GM19455 (cell line): ENCODE data around the gene GARIN5A.
"Not testable (repeated sequence)": the region's sequence is repeated elsewhere in the genome, so short reads cannot be mapped to it uniquely, and the experiment has no call there.

ENCODE experiments used
- ATAC-seq: cut with Tn5 transposase; IDR thresholded peaks from one replicate; pipeline ENCODE4 v1.9.1; 2021; ENCODE audit not compliant: unreplicated experiment

Gene GARIN5A

DNA sequence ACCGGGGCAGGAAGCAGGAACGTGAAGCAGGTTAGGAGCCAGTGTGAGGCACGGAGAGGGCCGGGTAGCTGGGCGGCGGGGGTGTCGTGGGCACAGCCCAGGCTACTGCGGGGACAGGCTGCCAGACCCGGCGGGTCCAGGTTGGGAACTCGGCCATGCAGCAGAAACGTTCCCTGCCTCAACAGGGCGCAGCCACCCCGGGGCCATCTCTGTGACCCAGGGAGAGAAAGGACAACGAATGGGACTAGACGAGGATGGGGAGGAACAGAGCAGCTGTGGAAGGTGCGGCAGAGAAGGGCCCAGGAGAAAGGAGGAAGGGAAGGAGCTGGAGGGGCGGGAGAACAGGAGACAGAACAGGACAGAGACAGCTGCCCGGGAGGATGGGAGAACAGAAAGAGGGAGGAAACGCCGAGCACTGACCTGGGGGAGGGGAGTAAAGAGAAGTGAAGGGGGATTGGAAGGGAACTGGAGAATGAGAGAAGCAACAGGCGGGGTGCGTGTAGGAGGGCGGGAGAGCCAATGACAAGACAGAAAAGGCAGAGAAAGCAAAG is 12.9 kb upstream of the GARIN5A start:
- ATAC-seq: no peak

DNA sequence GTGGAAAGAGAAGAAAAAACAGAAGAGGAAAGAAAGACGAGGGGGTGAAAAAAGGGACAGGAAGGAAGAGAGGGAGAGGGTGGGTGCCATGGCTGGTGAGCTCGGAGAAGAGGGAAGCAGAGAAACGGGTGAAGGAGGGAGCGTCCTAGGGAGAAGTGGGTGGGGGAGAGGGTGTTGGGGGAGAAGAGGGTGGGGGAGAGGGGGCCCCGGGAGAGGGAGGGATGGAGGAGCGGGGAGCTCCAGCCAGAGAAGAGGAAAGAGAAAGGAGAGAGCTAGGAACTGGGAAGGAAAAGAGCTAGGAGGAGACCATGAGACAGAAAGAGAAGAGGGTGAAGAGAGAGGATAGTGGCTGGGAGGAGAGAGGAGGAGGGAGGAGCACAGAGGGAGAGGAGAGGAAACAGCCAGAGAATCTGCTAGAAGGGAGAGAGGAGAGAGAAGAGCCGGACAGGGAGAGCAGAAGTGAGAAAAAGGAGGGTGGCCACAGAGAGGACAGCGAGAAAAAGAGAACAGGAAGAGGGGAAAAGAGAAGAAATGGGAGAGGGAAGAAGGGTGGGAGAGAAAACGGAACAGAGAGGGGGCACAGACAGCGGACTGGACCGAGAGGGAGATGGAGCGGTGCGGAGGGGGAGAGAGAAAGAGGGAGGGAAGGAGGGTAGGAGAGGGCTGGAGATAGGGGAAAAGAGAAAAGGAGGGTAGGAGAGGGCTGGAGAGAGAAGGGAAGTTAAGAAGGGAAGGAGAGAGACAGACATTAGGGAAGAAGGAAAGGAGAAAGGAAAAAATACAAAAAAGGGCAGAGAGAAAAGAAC is 11.9 kb upstream of the GARIN5A start:
- no peak for ATAC-seq

DNA sequence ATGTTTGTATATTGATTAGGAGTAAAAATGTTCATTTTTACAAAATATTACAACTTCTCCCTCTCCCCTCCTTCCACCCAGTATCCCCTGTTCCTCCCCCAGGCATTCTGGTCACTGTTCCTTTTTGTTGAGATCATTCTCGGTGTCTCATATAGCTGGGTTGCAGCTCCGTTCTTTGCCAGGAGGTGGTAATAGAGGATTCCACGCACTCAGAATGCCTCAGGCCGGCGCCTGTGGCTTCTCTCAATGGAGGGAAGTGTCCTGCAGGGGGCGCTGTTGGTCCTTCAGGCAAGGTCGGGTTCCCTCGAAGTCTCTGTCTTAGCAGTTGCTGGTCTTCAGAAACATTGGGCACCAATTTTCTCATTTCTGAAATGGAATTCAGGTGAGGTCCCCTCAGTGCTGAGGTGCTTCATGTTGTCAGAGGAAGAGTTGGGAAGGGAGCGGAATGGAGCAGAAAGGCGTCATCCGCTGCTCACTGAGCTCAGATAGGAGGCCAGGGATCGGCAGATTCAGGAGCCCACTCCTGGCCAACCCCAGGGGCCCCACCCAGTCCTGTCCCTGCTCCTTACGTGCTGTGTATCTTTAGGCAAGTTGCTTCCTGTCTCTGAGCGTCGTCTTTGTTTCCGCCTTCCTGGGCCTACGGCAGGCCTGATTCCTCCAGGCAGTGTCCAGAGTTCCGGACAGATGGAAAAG is 10.3 kb upstream of the GARIN5A start:
- ATAC-seq: no peak

DNA sequence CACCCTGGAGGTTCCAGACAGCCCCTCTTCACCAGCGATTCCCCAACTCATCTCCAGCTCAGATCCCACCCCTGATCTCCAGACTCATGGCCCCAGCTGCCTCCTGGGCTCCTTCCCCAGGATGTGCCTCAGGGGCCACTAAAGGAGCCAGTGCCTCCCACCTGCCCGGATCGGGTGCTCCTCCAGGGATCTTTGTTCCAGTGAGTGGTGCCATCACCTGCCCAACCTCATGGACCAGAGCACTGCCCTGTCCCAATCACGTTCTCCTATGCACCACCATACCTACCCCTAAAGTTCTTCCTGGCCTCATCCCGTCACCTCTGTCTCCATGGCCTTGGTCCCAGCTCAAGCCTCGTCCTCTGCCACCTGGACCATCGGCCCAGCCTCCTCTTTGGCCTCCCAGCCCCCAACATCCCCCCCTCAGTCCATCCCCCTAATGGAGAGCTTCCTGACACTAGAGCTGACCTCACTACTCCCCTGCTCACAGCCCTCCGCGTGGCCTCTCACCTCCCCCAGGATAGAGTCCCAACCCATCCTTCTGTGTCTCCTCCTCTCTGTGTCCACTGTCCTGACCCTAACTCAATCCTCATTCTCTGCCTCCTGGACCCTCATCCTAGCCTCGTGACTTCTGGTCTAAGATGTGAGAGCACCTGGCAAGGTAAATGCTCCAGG is 8.8 kb upstream of the GARIN5A start:
- no peak for ATAC-seq

DNA sequence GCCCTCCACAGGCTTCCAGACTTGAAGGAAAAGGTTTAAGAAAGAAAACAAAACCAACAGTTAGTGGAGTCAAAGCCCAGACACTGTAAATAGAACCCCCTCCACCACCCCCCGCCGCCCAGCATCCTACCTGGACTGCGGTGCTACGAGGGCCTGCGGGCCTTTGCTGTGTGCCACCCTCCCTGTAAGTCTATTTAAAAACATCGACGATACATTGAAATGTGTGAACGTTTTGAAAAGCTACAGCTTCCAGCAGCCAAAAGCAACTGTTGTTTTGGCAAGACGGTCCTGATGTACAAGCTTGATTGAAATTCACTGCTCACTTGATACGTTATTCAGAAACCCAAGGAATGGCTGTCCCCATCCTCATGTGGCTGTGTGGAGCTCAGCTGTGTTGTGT is 6.3 kb upstream of the GARIN5A start:
- ATAC-seq: no peak

DNA sequence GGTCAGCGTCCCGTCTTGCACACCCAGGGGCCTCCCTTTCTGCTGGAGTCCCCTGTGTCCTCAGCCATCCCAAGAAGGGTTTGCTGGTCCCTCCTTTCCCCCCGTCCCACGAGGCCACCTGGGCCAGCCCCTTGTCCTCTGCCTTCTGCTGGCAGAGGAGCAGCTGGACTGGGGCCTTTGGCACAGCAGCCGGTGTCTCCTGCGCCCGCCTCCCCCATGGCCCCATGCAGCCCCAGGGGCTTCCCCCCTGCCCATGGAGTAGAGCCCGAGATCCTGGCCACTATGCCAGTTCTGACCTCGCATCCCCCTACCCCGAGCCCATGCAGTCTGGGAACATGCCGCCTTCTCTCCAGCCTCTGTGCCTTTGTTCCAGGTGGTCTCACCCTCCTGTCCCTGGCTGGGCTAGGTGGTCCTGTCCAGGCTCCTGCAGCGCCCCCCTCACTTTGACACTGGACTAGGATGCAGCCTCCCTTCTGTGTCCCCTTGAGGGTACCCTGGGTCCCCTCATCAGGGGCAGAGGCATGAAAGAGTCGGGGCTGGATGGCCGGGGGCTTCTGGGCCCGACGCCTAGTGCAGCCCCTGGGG is 5.7 kb upstream of the GARIN5A start:
- ATAC-seq: no peak

DNA sequence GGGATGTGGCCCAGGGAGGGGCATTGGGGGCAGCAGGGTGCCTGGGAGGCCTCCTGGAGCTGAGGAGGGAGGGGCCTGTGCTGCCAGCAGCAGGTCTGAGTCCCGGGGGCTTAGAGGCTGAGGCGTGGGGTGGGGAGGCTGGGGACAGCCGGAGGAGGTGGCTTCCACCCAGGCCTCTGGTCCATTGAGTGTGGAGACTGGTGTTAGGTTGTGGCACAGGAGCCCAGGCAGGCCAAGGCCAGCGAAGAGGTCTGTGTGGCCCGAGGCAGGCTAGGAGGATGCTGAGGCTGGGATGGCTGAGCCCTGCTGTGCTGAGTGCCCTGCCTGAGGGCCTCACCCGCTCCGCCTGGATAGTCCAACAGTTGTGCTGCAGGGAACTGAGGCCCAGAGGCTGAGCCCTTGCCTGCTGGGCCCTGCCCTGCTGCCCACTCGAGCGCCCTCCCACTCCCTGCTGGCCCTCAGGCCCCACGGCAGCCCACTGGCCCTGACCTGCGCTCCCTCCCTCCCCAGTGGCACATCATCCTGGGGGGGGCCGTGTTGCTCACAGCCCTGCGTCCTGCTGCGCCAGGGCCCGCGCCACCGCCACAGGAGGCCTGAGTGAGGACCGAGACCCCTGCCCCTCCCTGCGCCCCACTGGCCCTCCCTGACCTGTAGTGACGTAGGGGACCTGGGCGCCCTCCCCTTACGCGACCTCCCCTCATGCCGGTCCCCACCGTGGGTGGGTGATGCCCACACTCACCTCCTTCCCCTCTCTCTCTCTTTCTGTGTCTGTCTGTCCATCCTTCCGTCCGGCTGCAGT is 4.9 kb upstream of the GARIN5A start:
- no peak for ATAC-seq

DNA sequence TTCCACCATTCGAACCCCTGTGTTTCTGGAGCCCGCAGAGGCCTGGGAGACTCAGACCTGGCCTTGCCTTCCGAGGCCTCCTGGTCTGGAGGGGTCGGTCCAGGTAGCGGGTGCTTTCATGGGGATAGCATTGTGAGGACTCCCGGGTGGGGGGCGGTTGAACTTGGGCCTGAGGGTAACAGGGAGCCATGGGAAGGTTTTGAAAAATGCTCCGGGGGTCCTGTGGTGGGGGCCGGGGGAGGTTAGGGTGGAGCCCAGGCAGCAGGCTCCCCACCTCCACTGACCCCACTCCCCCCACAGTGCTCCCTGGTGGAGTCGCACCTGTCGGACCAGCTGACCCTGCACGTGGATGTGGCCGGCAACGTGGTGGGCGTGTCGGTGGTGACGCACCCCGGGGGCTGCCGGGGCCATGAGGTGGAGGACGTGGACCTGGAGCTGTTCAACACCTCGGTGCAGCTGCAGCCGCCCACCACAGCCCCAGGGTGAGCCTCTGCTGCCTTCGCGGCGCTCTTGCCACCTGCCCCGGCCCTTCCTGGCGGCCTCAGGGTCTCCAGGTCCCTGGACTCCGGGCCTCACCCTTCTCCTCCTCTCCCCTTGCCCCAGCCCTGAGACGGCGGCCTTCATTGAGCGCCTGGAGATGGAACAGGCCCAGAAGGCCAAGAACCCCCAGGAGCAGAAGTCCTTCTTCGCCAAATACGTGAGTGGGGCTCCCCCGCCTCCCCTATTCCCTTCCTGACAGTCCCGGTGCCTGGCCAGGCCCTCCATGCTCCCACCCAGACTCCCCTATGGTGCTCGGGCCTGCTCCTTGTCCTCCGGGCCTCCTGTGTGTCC is 3.8 kb upstream of the GARIN5A start:
- no peak for ATAC-seq

DNA sequence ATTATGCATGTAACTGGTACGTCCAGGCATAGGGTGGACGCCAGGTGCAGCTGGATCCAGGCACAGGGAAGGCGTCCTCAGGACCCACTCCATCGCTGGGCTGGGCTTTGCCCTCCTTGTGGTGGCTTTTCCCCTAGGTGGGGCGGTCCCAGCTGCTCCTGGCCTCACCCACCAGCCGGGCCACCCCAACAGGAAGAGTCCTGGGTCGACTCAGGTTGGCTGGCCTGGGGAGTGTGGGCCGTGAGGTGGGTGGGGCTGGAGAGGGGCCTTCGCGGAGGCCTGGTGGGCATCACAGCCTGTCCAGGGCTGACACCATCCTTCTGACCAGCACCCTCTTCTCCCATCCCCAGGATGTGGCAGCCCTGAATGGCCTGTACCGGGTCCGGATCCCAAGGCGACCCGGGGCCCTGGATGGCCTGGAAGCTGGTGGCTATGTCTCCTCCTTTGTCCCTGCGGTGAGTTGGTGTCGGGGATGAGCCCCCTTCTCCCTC is 3.2 kb upstream of the GARIN5A start:
- no peak for ATAC-seq

DNA sequence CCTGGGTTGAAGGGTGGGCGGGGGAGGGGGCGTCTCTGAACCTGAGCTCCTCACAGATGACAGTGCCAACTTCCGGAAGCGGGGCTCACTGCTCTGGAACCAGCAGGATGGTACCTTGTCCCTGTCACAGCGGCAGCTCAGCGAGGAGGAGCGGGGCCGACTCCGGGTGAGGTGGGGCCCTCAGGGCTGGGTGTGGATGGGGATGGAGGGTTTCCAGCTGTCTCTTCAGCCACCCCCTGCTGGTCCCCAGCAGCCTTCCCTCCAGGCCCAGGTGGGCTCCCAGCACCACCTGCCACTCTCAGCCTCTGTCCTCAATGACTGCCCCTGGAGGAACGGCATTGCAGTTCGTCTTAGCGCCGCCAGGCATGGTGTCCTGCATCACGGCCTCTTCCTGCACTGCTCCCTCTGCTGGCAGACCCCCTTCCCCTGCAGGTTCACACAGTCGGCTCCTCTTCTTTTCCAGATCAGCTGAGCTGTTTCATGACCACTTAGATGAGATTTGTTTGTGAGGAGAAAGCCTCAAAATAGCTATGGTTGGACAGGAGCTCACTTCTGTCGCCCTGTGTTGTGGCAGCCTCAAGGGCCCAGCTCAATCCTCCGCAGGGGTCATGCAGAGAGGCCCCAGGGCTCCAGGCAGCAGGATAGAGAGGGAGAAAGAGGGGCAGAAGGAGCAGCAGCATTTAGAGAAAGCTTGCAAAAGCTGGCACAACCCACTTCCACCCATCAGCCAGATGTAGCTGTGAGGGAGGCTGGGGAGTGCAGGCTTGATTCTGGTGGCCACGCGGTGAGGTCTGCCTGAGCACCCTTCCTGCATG is 2.5 kb upstream of the GARIN5A start:
- no peak for ATAC-seq

DNA sequence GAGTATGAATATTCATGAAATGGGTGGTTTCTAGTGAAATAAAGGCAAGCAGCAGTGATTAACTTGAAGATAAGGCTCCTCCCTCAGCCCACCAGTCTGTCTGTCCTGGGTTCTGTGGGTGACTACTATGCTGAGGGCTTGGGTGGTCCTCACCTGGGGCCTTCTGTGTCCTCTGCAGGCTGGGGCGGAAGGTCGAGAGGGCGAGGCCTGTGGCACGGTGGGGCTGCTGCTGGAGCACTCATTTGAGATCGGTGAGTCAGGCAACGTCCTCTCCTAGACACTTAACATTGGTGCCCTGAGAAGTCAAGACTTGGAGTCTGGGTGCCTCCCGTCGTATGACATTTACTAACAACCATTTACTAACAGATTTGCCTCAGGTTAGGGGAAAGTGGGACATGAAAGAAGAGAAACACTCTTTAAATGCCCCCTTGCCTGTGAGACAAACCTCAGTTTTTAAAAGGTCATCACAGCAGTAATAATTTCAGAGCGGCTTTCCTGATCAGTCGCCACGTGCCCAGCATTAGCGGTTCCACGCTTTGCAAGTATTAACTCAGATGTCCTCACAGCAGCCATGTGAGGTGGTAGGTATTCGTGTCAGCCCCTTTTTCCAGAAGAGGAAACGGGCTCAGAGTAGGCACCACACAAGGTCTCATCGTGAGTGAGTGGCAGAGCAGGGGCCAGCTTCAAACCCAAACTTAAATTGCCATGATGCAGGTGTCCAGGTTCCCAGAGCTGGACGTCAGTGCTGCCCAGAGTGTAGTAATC is 1.3 kb upstream of the GARIN5A start:
- no peak for ATAC-seq

DNA sequence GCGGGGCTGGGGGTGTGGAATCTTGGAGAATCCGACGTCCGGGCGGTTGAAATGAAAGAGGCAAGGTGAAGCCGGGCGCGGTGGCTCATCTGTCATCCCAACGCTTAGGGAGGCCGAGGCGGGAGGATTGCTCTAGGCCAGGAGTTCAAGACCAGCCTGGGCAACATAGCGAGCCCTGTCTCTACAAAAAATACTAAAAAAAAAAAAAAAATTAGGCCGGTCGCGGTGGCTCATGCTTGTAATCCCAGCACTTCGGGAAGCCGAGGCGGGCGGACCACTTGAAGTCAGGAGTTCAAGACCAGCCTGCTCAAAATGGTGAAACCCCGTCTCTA is 225 bp upstream of the GARIN5A start:
- ATAC-seq: no peak

DNA sequence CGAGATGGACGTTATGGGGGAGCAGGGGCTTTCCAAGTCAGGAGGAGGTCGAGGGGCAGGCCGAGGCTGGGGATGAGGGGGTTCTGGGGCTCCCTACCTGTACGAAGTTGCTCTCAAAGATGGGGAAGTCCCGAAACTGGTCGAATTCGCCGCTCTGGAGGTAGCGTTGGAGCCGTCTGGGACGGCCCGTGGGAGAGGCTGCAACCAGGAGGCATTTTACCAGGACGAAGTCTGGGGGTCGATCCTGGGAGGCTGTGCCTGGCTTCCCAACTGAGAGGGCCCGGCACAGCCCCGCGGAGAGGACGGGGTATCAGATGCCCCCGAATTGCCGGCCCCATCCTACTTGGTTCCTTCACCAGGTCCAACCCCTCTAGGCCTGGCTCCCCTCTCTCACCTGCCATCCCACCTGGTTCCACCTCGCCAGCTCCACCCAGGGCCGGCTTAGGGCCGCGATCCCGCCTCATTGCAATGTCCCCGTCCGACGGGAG is 868 bp downstream of the GARIN5A start:
- ATAC-seq: no peak

DNA sequence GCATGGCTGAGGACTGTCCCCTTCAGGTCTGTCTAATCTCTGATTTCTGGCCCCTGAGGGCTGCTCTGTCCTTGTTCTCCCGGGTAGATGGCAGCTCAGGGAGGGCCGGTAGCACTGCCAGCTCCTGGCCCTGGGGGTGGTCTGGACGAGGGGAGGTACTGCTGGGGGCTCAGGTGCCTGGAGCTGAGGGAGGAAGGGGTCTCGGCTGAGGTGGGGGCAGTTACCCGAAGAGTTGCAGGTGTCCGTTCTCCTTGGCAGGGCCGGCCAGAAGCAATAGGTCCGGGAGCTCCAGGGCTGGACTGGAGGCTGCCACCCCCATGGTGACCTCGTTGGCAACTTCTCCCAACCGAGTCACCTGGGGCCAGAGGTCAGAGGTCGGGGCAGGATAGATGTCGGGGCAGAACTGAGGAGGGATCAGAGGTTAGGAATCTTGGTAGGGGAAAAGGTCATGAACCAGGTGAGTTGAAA is 1.5 kb downstream of the GARIN5A start:
- ATAC-seq: no peak

DNA sequence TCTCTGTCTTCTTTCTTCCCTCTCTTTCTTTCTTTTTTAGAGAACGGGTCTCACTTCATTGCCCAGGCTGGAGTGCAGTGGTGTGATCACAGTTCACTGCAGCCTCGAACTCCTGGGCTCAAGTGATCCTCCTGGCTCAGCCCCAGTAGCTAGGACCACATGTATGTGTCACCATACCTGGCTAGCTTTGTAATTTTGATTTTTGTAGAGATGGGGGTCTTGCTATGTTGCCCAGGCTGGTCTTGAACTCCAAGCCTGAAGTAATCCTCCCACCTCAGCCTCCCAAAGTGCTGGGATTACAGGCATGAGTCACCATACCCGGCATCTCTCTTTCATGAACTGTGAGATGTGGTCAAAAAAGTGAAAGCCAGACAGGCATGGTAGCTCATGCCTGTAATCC is 3.3 kb downstream of the GARIN5A start:
- ATAC-seq: not testable (repeated sequence)

DNA sequence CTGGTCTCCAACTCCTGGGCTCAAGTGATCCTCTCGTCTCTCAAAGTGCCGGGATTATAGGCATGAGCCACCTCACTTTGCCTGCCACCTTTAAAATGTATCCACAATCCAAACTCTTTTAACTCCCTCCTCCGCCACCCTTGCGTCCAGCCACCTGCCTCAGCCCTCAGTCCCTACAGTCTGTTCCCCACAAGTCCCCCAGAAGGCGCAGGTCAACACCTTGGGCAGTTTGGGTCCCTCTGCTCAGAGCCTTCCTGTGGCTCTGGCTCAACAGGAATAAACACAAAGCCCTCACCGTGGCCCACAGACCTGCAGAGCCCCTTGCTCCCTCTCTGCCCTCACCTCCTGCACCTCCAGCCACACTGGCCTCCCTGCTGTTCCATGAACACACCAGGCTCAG is 7.8 kb downstream of the GARIN5A start:
- ATAC-seq: no peak

DNA sequence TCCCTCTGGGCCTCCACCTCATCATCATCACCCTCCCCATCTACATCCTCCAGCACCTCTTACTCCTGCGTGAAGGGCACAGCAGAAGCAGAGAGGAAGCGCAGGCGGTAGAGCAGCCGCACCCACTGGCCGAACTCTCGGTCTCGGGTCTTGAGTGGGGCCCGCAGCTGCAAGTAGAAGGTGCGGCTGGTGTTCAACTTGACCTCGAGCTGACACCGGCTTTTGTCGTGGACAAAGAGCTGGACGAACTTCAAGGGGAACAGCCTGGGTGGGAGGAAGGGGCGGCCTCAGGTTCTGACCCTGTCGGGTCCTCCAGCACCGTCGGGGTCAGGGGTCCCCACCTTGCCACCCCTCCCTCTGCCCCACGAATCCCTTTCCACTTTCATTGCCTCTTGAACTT is 9.1 kb downstream of the GARIN5A start:
- ATAC-seq: no peak

DNA sequence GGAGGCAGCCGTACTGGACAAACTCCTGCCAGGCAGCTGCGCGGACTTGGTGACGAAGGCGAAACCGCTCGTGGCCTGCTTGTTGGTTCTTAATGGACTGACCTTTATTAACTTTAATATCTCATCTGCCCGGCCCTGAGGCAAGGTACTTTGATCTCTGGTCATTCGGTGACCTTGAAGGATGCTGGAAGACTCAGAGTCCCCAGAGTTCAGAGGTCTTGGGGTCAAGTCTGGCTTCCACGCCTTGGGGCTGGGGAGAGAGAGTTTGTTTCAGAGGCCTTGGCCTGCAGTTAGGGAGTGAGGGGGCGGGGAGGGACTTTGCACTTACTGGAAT is 10.0 kb downstream of the GARIN5A start:
- no peak for ATAC-seq
